Measurements from ENCODE around the gene HSPA9.

Gene HSPA9

DNA sequence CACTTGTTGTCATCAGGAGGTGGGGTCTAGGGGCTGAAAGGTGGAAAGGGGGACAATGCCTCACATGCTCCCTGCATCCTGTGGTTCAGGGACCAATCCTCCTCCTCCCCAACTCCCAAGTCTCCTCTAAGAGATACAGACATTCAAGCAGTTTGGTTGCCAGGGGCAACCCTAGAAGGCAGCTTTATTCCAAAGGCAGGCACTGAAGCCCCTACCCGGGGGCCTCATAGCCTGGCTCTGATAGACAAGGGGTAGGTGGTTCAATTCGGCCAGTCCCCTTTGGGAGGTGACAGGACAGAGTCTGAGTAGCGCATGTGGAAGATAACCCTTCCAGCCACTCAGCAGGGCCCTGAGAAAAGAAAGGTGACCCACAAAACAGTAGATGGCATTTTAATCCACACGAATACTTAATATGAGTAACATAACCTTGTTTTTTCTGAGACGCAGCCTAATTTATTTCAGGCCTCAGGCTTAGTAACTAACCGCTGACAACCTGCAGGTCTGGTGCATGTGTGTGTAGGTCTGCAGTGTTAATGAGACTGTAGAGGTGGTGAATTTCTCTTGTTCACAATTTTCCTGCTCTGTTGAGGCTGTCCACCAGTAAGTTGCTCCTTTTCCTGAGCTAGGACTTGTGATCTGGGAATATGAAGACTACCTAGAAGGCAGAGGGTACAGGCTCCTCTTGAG, 31.3 kb upstream of the HSPA9 start:
- TF ChIP-seq, protein P1, sequence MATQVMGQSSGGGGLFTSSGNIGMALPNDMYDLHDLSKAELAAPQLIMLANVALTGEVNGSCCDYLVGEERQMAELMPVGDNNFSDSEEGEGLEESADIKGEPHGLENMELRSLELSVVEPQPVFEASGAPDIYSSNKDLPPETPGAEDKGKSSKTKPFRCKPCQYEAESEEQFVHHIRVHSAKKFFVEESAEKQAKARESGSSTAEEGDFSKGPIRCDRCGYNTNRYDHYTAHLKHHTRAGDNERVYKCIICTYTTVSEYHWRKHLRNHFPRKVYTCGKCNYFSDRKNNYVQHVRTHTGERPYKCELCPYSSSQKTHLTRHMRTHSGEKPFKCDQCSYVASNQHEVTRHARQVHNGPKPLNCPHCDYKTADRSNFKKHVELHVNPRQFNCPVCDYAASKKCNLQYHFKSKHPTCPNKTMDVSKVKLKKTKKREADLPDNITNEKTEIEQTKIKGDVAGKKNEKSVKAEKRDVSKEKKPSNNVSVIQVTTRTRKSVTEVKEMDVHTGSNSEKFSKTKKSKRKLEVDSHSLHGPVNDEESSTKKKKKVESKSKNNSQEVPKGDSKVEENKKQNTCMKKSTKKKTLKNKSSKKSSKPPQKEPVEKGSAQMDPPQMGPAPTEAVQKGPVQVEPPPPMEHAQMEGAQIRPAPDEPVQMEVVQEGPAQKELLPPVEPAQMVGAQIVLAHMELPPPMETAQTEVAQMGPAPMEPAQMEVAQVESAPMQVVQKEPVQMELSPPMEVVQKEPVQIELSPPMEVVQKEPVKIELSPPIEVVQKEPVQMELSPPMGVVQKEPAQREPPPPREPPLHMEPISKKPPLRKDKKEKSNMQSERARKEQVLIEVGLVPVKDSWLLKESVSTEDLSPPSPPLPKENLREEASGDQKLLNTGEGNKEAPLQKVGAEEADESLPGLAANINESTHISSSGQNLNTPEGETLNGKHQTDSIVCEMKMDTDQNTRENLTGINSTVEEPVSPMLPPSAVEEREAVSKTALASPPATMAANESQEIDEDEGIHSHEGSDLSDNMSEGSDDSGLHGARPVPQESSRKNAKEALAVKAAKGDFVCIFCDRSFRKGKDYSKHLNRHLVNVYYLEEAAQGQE (IDR thresholded peaks at IDR 0.05; ENCODE audit: insufficient read depth in 1 of 2, low read depth in 2 of 2, low read length in 2 of 2): no peak
- no peak for TF ChIP-seq FOXP2 (optimal IDR thresholded peaks at IDR 0.05; ENCODE audit: borderline replicate concordance, extremely low read depth, extremely low read length, insufficient read depth)
- TF ChIP-seq SIN3A (IDR thresholded peaks at IDR 0.05; ENCODE audit: borderline replicate concordance, insufficient read depth, low read length): no peak
- no peak for TF ChIP-seq TAF1 (IDR thresholded peaks at IDR 0.05; ENCODE audit: borderline replicate concordance, insufficient read depth, low read length)

DNA sequence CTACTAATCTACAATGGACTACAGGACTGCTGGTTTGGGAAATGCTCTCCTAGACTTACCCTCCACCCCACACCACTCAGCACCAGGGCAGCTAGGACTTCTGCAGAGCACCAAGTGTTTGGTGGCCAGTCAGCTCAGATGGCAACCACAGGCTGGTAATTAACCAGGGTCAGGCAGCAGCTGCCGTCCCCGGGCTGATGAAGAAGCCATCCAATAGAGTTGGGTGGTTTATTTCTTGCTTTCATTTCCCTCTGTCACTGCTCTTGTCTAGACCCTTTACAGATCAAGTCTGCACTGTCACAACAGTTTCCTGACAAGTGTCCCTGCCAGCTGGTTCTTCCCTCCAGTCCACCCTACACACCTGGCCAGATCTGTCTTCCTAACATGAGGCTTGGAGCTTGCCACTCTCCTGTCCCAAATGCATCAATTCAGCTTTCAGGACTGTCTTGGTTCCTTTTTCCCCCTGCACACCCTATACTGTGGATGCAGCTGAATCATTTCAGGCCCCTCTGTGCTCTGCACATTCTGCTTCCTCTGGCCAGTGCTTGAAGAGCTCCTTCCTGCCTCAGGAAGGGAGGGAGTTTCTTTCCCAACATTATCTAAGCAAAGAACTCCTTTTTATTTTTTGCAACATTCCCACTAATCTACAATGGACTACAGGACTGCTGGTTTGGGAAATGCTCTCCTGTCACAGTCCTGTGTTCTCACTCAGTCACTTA, 30.2 kb upstream of the HSPA9 start:
- TF ChIP-seq, protein P1 (IDR thresholded peaks at IDR 0.05; ENCODE audit: insufficient read depth in 1 of 2, low read depth in 2 of 2, low read length in 2 of 2): no peak
- no peak for TF ChIP-seq TAF1 (IDR thresholded peaks at IDR 0.05; ENCODE audit: borderline replicate concordance, insufficient read depth, low read length)
- no peak for TF ChIP-seq POLR2AphosphoS5 (IDR thresholded peaks at IDR 0.05; ENCODE audit: low read depth, low read length)
- TF ChIP-seq SIN3A (IDR thresholded peaks at IDR 0.05; ENCODE audit: borderline replicate concordance, insufficient read depth, low read length): no peak
- no peak for TF ChIP-seq FOXP2 (optimal IDR thresholded peaks at IDR 0.05; ENCODE audit: borderline replicate concordance, extremely low read depth, extremely low read length, insufficient read depth)

DNA sequence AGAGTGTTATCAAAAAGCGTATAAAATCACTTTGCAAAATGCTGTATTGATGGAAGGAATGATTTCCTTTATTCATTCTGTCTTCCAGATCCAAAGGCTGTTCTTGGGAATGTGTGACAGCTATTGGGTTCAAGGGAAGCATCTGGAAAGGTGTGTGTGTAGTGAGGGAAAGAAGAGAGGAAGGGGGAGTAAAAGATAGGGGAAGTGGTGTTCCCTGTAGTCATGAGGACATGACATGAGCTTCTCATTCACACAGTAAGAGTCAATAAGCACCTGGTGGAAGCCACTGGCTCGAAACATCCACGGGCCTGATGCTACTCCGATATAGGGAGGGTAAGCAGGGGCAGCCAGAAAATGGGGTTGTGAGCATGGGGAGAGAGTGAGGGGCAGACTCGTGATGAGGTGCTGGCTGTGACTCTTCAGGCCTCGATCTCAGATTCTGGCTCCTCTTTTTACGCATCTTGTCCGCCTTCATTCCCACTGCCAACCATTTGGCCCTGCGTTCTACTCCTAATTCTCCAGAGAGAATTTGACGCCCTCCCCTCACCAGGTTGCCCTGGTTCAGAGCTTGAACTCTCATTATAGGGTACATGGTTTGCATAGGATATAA, 29.1 kb upstream of the HSPA9 start:
- TF ChIP-seq, protein P1 (IDR thresholded peaks at IDR 0.05; ENCODE audit: insufficient read depth in 1 of 2, low read depth in 2 of 2, low read length in 2 of 2): no peak
- TF ChIP-seq FOXP2 (optimal IDR thresholded peaks at IDR 0.05; ENCODE audit: borderline replicate concordance, extremely low read depth, extremely low read length, insufficient read depth): no peak
- TF ChIP-seq TAF1 (IDR thresholded peaks at IDR 0.05; ENCODE audit: borderline replicate concordance, insufficient read depth, low read length): no peak
- TF ChIP-seq POLR2AphosphoS5 (IDR thresholded peaks at IDR 0.05; ENCODE audit: low read depth, low read length): no peak
- no peak for TF ChIP-seq SIN3A (IDR thresholded peaks at IDR 0.05; ENCODE audit: borderline replicate concordance, insufficient read depth, low read length)

DNA sequence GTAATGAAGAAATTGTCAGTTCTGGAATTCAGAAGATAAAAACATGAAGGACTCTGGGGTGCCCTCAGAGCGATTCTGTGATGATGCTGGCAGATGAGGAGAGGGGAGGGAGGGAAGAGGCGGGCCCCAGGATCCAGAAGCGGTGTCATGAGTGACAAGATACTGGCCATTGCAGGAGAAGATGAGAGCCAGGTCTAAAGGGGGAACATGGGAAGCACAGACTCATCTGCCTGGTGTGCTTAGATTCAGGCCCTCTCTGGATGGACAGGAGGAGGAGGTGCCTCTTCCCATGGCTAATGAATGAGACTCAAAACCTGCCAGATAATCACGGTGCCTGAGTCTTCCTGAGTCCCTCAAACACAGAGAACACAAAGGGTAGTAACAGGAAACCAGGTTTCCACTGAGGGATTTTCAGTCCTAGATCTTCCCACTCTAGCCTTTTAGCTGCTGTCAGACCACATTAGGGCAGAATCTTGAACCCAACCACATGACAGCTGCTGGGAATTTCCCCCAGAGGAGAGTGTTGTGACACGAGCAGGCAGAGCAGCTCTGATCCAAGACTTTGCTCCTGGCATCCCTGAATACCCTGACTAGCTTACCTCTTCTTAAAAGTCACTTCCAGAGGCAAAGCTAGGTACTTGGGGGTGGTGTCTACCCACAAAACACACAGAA, 28.2 kb upstream of the HSPA9 start:
- TF ChIP-seq TAF1 (IDR thresholded peaks at IDR 0.05; ENCODE audit: borderline replicate concordance, insufficient read depth, low read length): no peak

DNA sequence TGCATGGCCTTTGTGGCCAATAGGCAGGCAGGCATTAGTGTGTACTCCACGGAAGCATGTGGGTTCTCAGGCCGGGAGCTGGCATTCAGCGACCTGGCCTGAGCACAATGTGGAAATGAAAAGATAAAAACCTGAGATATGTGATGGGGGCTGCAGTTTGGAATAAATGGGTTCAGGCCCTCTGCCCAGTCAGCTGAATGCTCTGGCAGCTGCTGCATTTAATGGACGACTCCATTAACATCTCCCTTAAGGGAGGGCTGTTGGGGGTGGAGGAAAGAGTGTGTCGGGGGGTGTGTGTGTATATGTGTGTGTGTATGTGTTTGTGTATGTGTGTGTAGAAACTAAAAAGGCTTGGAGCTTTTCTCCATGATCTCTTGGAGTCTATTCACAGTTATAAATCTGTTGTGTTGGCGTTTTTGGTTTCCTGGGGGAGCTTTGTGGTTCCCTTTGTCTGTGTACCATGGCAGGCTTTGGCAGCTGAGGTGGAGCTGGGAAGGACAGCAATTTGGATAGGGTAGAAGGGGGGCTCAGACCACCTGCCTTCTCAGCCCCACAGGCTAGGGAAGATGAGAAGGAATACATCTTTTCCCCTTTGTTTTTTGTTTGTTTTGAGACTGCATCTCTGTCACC, 27.3 kb upstream of the HSPA9 start:
- TF ChIP-seq SIN3A (IDR thresholded peaks at IDR 0.05; ENCODE audit: borderline replicate concordance, insufficient read depth, low read length) (no peak), TAF1 (IDR thresholded peaks at IDR 0.05; ENCODE audit: borderline replicate concordance, insufficient read depth, low read length) (no peak), POLR2AphosphoS5 (IDR thresholded peaks at IDR 0.05; ENCODE audit: low read depth, low read length) (no peak), FOXP2 (optimal IDR thresholded peaks at IDR 0.05; ENCODE audit: borderline replicate concordance, extremely low read depth, extremely low read length, insufficient read depth) (no peak)
